ENCODE data around the gene CITED4. TPM values are rescaled to one million over a fixed set of nuclear protein-coding genes. Genes with fewer than 3 reads are reported as not detected.

The CITED4 gene
- total RNA-seq, 1 experiment from 2014 or later: 0.72 TPM

DNA sequence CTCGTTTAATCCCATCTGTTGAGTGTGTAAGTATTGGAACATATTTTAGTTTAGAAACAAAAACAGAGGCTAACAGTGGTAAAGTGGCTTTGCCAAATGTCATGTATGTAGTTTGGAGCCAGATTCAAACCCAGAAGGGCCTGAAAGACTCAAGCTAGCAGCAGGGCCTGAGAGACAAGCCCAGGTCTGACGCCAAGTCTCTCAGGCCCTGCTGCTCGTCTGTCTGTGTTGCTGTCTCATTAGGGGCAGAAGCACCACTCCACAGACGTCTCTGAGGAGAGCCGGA lies 8.3 kb downstream of the CITED4 start:
- DNase-seq (ENCODE audit: low read depth): no peak

DNA sequence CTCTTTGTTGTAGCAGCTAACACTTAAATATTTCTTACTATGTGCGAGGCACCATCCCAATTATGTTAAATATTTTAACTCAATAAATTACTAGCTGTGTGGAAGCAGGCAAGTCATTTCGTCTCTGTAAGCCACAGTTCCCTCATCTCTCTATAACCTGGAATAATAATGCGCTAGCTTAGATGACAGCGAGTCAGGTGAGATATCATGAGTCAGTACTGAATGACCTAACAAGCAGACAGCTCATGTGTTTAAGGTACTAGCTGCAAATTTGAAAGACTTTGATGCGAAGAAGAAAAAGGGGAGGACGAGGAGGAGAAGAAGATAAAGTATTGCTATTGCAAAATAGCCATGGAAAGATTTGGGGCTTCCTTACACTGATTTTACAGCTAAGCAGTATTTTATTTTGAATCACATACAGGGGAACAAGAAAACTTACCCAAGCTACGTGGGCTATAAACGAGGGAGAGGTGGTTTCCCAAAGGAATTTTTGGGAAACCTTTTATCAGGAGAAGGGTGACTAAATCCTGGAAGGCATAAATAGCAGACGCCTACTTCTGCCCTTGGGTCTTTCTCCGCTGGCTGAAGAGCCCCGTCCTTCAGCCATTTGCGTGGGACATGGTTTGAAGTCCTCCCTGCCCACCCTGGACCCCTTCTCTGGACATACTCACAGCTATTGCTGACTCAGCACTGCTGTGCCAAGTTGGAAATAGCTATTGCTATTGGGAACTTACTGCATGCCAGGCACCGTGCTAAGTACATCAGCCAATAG lies 8.9 kb downstream of the CITED4 start:
- no peak for DNase-seq (ENCODE audit: low read depth)

DNA sequence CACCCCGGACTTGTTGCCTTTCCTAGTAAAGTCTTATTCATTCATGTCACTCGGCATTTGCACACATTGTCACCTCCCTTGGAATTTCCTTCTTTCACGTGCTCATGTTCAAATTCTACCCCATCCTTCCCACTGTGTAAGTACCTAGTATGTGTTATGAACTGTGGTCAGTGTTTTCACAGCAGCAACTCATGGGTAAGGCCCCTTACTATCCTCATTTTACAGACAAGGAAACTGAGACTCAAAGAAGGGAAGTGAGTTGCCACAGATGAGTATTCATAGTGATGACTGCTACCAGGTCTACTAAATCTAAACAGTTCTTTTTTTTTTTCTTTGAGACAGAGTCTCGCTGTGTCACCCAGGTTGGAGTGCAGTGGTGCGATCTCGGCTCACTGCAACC lies 10.5 kb downstream of the CITED4 start:
- DNase-seq (ENCODE audit: low read depth): no peak

DNA sequence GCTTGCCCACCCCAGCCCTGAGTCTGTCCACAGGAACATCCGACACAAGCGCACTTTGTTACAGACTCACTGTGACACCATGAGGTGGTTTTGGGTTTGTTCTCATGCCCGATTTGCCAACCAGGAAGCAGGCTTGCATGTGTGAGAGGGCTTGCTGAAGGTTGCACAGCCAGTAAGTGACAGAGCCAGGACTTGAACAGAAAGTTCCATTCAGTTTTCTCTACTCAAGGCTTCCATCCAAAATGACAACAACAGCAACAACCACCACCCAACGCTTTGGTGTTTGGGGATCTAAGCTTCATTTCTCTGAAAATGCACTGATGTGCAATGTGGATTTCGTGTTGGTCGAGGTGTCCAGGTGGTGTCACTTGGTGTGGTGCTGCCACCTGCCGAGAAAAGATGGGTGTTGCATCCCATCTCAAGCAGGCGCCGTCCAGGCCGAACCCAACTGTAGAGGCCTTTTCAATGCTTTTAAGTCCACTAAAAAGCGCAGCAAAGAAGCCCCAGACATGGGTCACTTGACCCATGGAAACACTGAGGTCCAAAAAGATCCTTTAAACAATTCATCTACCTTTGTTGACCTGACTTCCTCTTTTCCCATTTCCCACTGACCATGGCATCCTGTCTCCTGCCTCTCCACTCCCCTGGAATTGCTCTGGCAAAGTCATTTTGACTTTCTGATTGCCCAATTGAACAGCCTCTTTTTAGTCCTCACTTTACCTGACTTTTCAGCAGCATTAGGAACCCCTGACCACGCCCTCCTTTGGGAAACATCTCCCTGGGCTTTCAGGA lies 12.2 kb downstream of the CITED4 start:
- DNase-seq (ENCODE audit: low read depth): peak; percentile 53

DNA sequence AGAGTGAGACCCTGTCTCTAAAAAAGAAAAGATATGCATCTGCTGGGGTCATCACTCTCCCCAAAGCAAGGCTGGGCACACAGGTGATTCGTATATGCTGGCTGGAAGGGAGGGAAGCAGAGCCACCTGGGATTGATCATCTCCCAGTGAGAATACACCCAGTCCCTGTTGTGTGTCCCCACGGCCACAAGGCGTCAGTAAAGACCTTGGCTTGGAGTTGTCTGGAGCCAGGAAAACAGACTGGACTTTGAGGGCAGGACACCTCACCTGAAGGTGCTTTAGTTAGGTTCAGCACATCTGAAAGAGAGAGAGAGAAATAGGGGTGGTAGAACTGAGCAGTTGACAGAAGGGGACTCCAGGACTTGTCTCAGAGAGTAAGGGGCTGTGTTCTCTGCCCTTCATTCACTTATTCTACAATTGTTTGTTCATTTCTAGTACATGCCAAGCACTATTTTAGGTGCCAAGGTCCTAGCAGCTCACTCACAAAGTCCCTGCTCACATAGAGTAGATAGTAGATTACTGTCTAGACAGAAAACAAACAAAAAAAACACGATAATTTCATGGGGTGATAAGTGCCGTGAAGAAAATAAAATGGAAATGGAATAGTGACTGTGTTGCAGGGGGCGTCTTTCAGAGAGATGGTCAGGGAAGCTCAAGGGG lies 13.5 kb downstream of the CITED4 start:
- peak; percentile 62 for DNase-seq (ENCODE audit: low read depth)

DNA sequence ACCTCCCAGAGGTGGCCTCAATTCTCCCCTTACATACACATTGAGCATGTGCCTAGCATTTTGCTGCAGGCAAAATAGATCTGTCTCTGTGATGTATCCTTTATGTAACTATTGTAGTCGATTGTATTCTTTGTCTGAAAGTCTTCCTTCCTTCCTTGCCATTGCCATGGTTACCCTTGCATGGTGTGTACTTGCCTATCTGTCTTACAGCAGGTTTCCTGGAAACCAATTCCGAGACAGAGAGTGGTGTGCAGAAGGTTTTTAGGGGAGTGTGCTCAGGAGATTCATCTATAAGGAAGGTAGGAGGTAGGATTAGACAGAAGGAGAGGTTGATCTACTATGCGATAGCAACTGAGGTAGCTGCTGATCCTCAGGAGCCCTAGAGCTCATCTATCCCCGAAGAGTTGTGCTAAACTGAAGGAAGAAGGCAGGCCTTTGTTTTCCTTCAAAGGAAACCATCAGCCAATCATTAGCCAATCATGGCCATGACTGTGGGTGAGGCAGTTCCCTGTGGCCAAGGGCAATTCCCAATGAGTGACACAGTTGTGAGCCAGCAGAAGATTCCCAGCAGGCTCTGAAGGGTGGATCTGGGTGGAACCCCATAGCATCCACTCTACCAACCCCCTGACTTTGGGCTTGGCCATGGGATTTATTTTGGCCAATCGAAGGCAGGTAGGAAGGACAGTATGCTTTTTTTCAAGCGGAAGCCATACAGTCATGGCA lies 15.0 kb downstream of the CITED4 start:
- peak; percentile 71 for DNase-seq (ENCODE audit: low read depth)

DNA sequence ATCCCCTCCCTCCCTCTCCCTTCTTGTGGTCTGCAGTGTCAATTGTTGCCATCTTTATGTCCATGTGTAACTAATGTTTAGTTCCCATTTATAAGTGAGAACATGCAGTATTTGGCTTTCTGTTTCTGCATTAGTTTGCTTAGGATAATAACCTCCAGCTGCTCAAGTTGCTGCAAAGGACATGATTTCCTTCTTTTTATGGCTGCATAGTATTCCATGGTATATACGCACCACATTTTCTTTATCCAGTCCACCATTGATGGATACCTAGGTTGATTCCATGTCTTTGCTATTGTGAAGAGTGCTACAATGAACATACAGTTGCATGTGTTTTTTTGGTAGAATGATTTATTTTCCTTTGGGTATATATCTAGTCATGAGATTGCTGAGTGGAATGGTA lies 16.3 kb downstream of the CITED4 start:
- DNase-seq (ENCODE audit: low read depth): no peak

DNA sequence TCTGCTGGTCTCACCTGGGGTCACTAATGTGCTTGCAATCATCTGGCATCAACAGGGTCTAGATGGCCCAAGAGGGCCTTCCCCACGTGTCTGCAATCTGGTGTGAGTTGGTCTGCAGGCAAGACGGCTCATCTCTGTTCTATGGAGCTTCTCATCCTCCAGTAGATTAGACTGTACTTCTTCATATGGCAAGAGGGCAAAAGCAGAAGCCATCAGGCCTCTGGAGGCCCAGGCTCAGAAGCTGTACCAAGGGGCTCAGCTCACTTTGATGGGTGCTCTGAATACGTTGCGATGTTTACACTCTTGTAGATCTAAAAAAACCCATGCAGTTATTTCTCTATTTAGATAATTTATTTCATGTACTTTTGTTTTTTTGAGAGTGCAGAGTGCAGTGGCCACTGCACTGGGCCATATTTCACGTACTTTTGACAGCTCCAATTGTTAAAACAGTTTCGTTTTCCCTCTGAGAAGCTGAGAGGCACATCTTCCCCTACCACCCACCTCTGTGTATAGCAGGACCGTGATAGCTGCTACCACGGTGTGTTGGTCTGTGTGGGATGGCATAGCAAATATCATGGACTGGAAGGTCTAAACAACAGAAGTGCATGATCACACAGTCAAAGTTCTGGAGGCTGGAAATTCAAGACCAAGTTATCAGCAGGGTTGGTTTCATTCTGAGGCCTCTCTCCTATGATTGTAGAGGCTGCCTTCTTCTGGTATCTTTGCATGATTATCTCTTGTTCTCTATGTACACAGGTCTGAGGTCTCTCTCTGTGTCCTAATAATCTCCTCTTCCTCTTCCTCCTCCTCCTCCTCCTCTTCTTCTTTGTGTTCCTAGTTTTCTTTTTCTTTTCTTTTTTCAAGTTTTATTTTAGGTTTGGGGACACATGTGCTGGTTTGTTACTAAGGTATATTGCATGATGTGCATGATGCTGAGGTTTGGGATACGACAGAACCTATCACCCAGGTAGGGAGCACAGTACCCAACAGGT lies 17.0 kb downstream of the CITED4 start:
- DNase-seq (ENCODE audit: low read depth): no peak

DNA sequence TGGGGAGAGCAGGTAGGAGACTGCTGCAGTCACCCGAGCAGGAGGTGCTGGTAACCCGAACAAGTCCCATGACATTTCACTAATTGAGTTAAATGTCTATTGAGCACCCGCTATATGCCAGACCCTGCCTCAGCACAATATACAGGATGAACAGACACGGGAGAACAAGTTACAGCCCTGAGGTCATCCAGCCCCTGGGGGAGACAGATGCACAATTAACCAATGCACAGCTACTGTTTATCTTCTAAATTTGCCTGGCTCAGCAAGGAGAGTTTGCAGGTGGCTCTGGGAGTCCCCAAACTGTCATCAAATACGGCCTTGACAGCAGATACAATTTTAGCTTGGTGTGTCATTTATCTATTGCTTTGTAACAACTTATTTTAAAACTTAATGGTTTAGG lies 18.1 kb downstream of the CITED4 start:
- DNase-seq (ENCODE audit: low read depth): no peak

DNA sequence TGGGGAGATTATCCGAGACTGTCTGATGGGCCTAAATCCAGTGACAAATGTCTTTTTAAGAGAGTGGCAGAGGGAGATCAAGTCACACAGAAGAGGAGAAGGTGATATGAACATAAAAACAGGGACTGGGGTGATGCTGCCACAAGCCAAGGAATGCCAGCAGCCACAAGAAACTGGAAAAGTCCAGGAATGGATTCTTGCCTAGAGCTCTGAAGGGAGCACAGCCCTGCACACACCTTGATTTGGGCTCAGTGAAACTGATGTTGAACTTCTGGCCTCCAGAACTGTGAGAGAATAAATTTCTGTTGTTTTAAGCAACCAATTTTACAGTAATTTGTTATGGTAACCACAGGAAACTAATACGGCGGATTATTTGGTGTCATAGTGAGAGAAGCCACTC lies 19.5 kb downstream of the CITED4 start:
- no peak for DNase-seq (ENCODE audit: low read depth)

DNA sequence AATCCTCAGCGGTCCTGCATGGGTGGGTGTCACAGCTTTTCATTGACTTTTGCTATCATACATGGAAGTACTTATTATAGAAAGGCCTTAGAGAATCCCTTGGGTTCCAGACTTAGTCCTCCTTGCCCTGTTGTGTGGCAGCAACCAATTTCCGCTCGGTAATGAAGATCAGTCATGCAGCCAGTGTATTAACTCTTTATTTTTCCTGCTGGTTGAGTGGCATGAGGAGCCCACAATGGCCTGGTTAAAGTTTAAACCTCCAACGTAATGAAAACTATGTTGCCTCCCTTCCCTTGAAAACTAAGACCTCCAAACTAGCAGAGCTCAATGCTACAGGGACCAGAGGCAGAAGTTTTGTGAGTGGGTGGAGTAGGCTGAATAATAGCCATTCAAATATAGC lies 20.0 kb downstream of the CITED4 start:
- no peak for DNase-seq (ENCODE audit: low read depth)

DNA sequence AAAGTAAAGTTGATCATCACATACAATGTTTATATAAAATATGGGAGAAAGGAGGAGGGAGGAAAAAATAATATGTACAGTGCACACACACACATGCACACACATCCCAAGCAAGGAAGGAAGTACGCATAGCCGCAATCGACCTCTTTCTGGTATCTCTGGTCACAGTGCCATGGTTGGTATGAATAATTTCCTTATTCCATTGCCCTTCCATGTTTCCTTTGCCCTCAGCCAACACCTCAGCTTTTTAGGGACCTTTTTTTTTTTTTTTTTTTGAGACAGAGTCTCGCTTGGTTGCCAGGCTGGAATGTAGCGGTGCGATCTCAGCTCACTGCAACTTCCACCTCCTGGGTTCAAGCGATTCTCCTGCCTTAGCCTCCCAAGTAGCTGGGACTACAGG lies 20.6 kb downstream of the CITED4 start:
- no peak for DNase-seq (ENCODE audit: low read depth)

DNA sequence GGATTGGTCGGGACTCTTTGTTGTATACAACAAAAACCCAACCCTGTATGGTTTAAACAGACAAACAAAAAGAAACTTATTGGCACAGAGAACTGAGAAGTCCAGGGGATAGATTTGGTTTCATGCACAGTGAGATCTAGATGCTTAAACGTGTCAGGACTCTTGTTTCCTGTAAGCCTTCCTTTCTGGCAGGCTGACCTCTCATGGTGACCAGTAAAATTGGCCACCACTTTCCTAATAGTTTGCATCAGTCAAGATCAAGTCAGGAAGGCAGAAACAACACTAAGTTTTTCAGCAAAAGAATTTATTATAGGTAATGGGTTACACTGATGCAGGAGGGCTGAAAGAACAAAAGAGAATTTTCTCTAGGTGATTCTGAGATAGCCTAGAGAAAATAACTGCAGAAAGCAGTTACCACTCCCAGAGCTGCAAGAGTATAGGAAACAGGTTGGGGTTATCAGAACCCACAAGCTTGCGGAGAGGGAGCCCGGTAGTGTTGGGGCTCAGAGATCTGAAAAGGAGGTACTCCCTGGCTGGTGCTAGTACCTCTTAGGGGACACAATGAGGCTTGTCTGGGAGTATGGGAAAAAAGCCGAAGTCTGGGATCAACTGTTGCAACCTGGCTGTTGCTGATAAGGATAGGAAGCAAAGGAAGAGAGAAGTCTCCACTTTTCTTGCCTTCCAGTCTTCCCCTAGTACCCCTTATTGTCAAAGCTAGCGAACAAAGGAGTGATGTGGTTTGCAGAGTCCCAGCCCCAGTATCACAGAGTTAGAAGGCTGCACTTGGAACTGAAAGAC lies 21.4 kb downstream of the CITED4 start:
- DNase-seq (ENCODE audit: low read depth): no peak

DNA sequence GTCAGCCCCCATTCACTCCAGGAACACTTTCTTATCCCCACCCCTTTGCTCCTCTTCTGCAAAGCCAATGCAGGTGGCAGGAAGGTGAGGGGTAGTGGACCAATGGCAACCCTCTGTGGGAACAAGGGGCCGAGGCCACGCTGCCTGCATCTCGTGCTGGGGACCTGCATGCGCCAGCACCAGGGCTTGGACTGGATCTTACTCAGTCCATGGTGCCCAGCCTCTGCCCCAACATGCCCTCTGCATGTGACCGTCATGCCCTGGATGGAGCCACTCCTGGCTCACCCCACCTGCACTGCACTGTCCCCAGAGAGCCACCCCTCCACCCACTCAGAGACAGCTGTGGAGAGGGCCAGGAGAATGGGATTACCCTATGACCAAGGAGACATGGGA lies 22.2 kb downstream of the CITED4 start:
- DNase-seq (ENCODE audit: low read depth): no peak

DNA sequence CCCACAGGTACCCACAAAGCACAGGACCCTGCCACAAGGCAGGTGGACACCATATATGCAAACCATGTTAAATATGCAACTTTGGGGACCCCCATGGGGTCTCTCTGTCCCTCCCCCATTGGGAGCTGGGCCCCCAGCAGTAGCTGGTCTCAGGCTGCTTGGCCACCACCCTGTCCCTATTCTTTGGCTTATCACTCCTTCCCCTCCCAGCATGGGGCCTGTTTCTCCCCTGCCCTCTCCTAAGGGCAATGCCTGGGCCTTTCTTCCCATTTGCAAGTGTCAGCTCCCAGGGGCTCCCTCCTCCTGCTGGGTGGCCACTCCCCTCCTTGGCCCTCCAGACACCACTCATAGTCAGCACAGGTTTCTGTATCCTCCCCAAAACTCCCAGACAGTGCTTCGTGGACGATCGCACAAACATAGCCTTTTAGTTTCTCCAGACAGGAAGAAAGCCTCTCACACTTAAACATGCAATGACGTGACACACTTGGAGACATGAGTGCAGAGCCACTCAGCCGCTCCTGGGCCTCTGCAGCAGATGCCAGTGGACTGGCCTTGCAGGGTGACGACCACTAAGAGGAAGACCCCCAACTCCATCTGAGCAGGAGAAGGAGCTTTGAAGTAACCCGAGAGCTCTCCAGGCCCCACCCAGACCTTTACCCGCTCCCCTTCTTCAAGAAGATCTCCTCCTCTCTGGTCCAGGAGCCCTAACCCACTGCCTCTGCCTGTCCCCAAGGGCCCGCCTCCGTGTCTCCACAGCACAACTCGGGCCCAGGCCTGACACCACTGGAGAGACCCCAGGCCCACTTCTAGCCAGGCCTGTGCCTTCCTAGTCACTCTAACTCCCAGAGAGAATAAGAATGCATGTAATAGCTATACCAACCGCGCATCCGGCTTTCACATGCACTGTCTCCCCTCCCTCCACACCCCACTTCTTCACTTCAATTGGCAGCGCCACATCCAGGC lies 22.9 kb downstream of the CITED4 start:
- DNase-seq (ENCODE audit: low read depth): no peak

DNA sequence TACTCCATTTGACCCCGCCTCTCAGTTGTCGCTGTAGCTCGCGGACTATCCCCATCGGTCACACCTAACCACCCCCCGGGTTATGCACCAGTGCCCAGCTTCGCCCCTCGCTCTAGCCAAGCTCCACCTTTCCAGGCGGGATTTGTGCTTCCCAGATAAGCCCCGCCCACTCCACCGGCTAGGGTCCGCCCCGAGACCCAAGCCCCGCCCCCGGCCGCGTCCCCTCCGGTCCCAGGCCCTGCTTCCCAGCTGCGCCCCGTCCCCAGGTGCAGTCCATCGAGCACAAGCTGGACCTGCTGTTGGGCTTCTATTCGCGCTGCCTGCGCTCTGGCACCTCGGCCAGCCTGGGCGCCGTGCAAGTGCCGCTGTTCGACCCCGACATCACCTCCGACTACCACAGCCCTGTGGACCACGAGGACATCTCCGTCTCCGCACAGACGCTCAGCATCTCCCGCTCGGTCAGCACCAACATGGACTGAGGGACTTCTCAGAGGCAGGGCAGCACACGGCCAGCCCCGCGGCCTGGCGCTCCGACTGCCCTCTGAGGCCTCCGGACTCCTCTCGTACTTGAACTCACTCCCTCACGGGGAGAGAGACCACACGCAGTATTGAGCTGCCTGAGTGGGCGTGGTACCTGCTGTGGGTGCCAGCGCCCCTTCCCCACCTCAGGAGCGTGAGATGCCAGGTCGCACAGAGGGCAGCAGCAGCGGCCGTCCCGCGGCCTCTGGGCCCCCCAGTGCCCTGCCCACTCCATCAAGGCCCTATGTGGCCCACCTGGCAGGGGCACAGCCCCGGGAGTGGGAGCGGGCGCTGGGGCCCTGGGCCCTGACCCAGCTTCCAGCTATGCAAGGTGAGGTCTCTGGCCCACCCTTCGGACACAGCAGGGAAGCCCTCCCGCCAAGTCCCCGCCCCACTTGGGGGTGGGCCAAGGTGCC lies 23.9 kb downstream of the CITED4 start:
- no peak for DNase-seq (ENCODE audit: low read depth)

DNA sequence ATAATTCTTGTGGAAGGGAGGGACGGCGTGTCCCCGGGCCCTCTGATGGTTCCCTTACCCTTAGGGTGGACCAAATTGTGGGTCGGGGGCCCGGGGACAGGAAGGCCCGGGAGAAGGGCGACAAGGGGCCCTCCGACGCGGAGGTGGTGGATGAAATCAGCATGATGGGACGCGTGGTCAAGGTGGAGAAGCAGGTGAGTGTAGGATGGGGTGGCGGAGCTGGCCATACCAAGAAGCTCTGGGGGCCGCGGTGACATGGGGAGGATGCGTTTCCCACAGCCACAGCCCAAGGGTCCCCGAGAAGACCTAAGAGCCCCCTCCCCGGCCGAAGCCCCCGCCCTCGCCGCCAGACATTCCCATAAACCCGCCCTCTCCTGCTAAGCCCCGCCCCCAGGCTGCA lies 24.6 kb downstream of the CITED4 start:
- no peak for DNase-seq (ENCODE audit: low read depth)

DNA sequence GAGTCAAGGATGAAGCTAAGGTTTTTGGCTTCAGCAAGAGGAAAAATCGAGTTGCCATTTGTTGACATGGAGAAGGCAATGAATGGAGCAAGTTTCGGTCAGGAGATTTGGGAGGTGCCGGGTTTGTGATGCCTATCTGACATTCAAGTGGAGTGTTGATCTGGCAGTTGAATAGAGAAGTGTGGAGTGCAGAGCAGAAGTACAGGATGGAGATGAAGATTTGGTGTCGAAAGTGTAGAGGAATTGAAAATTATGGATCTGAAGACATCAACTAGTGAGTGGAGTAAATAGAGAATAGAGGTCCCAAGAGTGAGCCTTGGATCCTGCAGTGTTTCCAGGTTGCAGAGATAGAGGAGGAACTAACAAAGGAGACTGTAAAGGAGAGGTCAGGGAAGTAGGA lies 25.9 kb downstream of the CITED4 start:
- no peak for DNase-seq (ENCODE audit: low read depth)

Data from RPMI7951 (cell line).